Measurements from ENCODE around the gene IST1. TPM values are rescaled to one million over a fixed set of nuclear protein-coding genes. Genes with fewer than 3 reads are reported as not detected.

Gene IST1
- total and polyA plus RNA-seq, 12 donors: 80.6 to 140 (median 103) TPM

- Histone ChIP-seq H3K27ac (peak overlapping the region in 2 of 10 donors; percentile 15 to 83), H3K27me3 (no peaks in the 10 kb centered on the region), H3K4me3 (no peak overlapping the region), H3K9me3 (no peaks in the 10 kb centered on the region), H3K4me1 (peaks cover 20 to 81% (median 66%) of the 10 kb centered on the region in 9 donors), H3K36me3 (peaks cover 0 to 100% (median 31%) of the 10 kb centered on the region in 9 donors)
- TF ChIP-seq CTCF (IDR thresholded peaks at IDR 0.05): no peak
- 77 to 83% methylated on average over 5 of the region's 5 CpGs for WGBS, 2 donors
- DNase-seq: no peak
- no peak for ATAC-seq
- intact Hi-C loops (cut with DNase I): loop anchor here in 2 of 10 donors (5.0 kb wide), 1 partner anchor 33 kb away; the partner anchor contains the start of gene IST1 (in 2 of the 2)
Measured at GRCh38 chr16:71930013-71930563, 34.8 kb downstream of the IST1 start.

- H3K4me3 ChIP-seq: no peak overlapping the region
- no peak for TF ChIP-seq CTCF (IDR thresholded peaks at IDR 0.05)
- no peak overlapping the region for H3K27ac ChIP-seq
- 89 to 93% methylated on average over 2 of the region's 2 CpGs for WGBS, 2 donors
- no peaks in the 10 kb centered on the region for H3K27me3 ChIP-seq
- intact Hi-C loops (cut with DNase I): loop anchor here in 2 of 10 donors (5.0 kb wide), 1 partner anchor 34 kb away; the partner anchor contains the start of gene IST1 (in 2 of the 2)
- H3K36me3 ChIP-seq: peaks cover 0 to 97% (median 29%) of the 10 kb centered on the region in 9 donors
- H3K9me3 ChIP-seq: no peaks in the 10 kb centered on the region
- DNase-seq (no peak), ATAC-seq (no peak)
- peaks cover 20 to 78% (median 61%) of the 10 kb centered on the region in 9 donors for H3K4me1 ChIP-seq
Measured at GRCh38 chr16:71931001-71931400, 35.7 kb downstream of the IST1 start.

GRCh38 chr16:71931599-71931998 lies 36.3 kb downstream of the IST1 start:
- Histone ChIP-seq H3K4me1 (peaks cover 20 to 72% (median 55%) of the 10 kb centered on the region in 9 donors), H3K4me3 (no peak overlapping the region), H3K27me3 (no peaks in the 10 kb centered on the region), H3K27ac (peak overlapping the region in 1 of 10 donors; percentile 21), H3K36me3 (peaks cover 0 to 92% (median 23%) of the 10 kb centered on the region in 9 donors), H3K9me3 (no peaks in the 10 kb centered on the region)
- no peak for ATAC-seq
- TF ChIP-seq CTCF (IDR thresholded peaks at IDR 0.05): no peak
- WGBS, 2 donors: 92 to 95% methylated on average over 6 of the region's 6 CpGs
- intact Hi-C loops (cut with DNase I): loop anchor here in 2 of 10 donors (5.0 kb wide), 1 partner anchor 34 kb away; the partner anchor contains the start of gene IST1 (in 2 of the 2)
- DNase-seq: no peak

GRCh38 chr16:71933017-71933416 lies 37.7 kb downstream of the IST1 start:
- no peaks in the 10 kb centered on the region for H3K9me3 ChIP-seq
- no peak overlapping the region for H3K4me3 ChIP-seq
- no peak for TF ChIP-seq CTCF (IDR thresholded peaks at IDR 0.05)
- H3K4me1 ChIP-seq: peaks cover 10 to 58% (median 41%) of the 10 kb centered on the region in 9 donors
- DNase-seq: no peak
- intact Hi-C loops (cut with DNase I): loop anchor here in 2 of 10 donors (5.0 kb wide), 1 partner anchor 36 kb away; the partner anchor contains the start of gene IST1 (in 2 of the 2)
- H3K27me3 ChIP-seq: no peaks in the 10 kb centered on the region
- peaks cover 0 to 77% (median 18%) of the 10 kb centered on the region in 9 donors for H3K36me3 ChIP-seq
- H3K27ac ChIP-seq: no peak overlapping the region
- 54 to 65% methylated on average over 1 of the region's 1 CpG for WGBS, 2 donors
- no peak for ATAC-seq
